ENCODE measurements around the gene CD34.

DNA sequence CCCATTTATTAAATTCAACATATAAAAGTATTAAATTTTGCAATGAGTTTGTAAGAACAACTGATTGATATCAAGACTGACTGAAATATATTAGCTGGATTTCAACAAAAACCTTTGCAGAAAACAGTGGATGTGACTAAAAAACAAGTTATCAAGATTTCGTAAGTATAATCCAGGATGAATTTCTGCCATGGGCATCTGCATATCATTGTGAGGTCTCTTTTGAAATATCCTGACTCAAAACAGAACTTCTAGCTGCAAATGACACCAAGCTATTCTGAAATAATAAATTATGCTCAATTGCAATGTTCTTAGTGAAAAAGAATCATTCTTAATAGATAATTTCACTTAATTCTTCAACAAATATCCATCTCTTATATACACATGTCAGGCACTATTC lies 52.6 kb downstream of the CD34 start:
- TF ChIP-seq POLR2A (IDR thresholded peaks at IDR 0.05; ENCODE audit: low read length) (no peak), GATA1 (IDR thresholded peaks at IDR 0.05; ENCODE audit: low read depth, low read length) (no peak)
